HepG2 (cell line): Measurements from ENCODE around the gene ZBTB8B. TPM values are rescaled to one million over a fixed set of nuclear protein-coding genes. Genes with fewer than 3 reads are reported as not detected.

ENCODE experiments used
- ATAC-seq: fragments of 200-7000 bp; cut with Tn5 transposase; 3 replicates; pipeline ENCODE4 v1.9.1; 2020; ENCODE audit warnings: mild to moderate bottlenecking, moderate library complexity
- BruUV-seq: library from RNA; stranded (reverse); fragments of 400-500 nt; replicated peaks from 2 replicates; lab custom pipeline; 2021; lab: Mats Ljungman, UMichigan
- CTCF ChIA-PET: fragments of 300-600 bp; formaldehyde crosslinking; extraction: SDS; loops from one replicate; lab custom pipeline; 2021; ENCODE audit warnings: low total read pairs, inconsistent platforms, low intra/inter-chr PET ratio; lab: Yijun Ruan, JAX
- POLR2A ChIA-PET: fragments of 350-600 bp; sonication (Branson Sonifier 250); formaldehyde crosslinking; loops from one replicate; lab custom pipeline; 2020; ENCODE audit warnings: antibody characterized with exemption, inconsistent platforms; lab: Yijun Ruan, JAX
- DNase-seq: peaks from one replicate; pipeline ENCODE4 v3.0.0-alpha.2; 2015; ENCODE audit warnings: low spot score
- FAIRE-seq: peaks from 3 replicates; lab custom pipeline; 2011; peaks lifted over from hg19 to GRCh38; lab: Jason Lieb, UNC
- H2AFZ ChIP-seq: one replicate; pipeline ENCODE4 v1.6.1; 2011; ENCODE audit warnings: low read length, inconsistent platforms
- H3K27ac ChIP-seq: fragments of 300-600 bp; 3 replicates; pipeline ENCODE4 v1.8.0; 2011; ENCODE audit warnings: mixed run types, mild to moderate bottlenecking, mixed read lengths, low read length, inconsistent platforms; ENCODE audit not compliant: insufficient read depth; ENCODE audit errors: extremely low read length
- H3K27me3 ChIP-seq, 2 experiments: fragments of 200-600 bp in 1 of 2; 2 replicates in 1 of 2; 3 replicates in 1 of 2; pipeline versions ENCODE4 v1.6.0 to v1.8.0; 2011; ENCODE audit warnings: low read length in 2 of 2, mild to moderate bottlenecking in 2 of 2, moderate library complexity in 2 of 2, inconsistent platforms in 1 of 2; ENCODE audit not compliant: insufficient read depth in 2 of 2, control insufficient read depth in 1 of 2
- H3K36me3 ChIP-seq, 2 experiments: fragments of 200-600 bp in 1 of 2; replicated peaks in 1 of 2; 2 replicates in 1 of 2; 3 replicates in 1 of 2; pipeline versions ENCODE4 v1.5.1 to v1.8.0; 2011; ENCODE audit warnings: low read length in 2 of 2, inconsistent platforms in 1 of 2; ENCODE audit not compliant: insufficient read depth in 2 of 2, control insufficient read depth in 1 of 2
- H3K4me1 ChIP-seq: 2 replicates; pipeline ENCODE4 v1.5.1; 2012; ENCODE audit warnings: low read length, inconsistent platforms; ENCODE audit not compliant: insufficient read depth
- H3K4me2 ChIP-seq: 2 replicates; pipeline ENCODE4 v1.6.0; 2011; ENCODE audit warnings: low read depth, low read length, inconsistent platforms
- H3K4me3 ChIP-seq, 3 experiments: fragments of 200-600 bp in 1 of 3; sonication (generic), shearing (Covaris generic) in 1 of 3; replicated peaks in 1 of 3; 2 replicates each; pipeline ENCODE4 v1.5.1; 2011 to 2016; ENCODE audit warnings: low read length in 3 of 3, inconsistent platforms in 2 of 3, low read depth in 2 of 3, mild to moderate bottlenecking in 2 of 3, control low read depth in 1 of 3, mixed read lengths in 1 of 3; ENCODE audit not compliant: insufficient read depth in 1 of 3
- H3K79me2 ChIP-seq: one replicate; pipeline ENCODE4 v1.6.1; 2011; ENCODE audit warnings: low read length, inconsistent platforms; ENCODE audit not compliant: insufficient read depth
- H3K9ac ChIP-seq: 2 replicates; pipeline ENCODE4 v1.6.0; 2011; ENCODE audit warnings: mild to moderate bottlenecking, low read depth, low read length, inconsistent platforms; ENCODE audit not compliant: insufficient read depth
- H3K9me3 ChIP-seq: 2 replicates; pipeline ENCODE4 v1.5.1; 2012; ENCODE audit warnings: mild to moderate bottlenecking, low read length
- H4K20me1 ChIP-seq: 2 replicates; pipeline ENCODE4 v1.6.0; 2011; ENCODE audit warnings: inconsistent platforms, mild to moderate bottlenecking, low read length, moderate library complexity; ENCODE audit not compliant: insufficient read depth
- BCL6 ChIP-seq: IDR thresholded peaks from 2 replicates; pipeline ENCODE4 v1.6.1; 2016; ENCODE audit warnings: missing genetic modification reagents, missing compliant biosample characterization
- EZH2 ChIP-seq: conservative IDR thresholded peaks from 2 replicates; pipeline ENCODE4 v1.6.1; 2012; ENCODE audit warnings: mild to moderate bottlenecking, low read depth, low read length, moderate library complexity
- FOSL1 ChIP-seq: sonication (generic); formaldehyde crosslinking; IDR thresholded peaks from 2 replicates; pipeline ENCODE4 v1.9.0; 2021; ENCODE audit warnings: missing genetic modification reagents, borderline replicate concordance
- GFI1 ChIP-seq: sonication (generic); formaldehyde crosslinking; IDR thresholded peaks from 2 replicates; pipeline ENCODE4 v1.5.0; 2020; ENCODE audit warnings: missing genetic modification reagents, mild to moderate bottlenecking, borderline replicate concordance
- KLF12 ChIP-seq: sonication (generic); formaldehyde crosslinking; IDR thresholded peaks from 2 replicates; pipeline ENCODE4 v1.4.0; 2020; ENCODE audit warnings: missing genetic modification reagents, borderline replicate concordance
- LRRFIP1 ChIP-seq: sonication (generic); formaldehyde crosslinking; conservative IDR thresholded peaks from 2 replicates; pipeline ENCODE4 v1.4.0; 2020; ENCODE audit warnings: missing genetic modification reagents
- MBNL3 ChIP-seq: fragments of 250-450 bp; sonication (Bioruptor Pico); conservative IDR thresholded peaks from 2 replicates; pipeline ENCODE4 v1.8.0; 2022; ENCODE audit warnings: mild to moderate bottlenecking, inconsistent platforms
- SCMH1 ChIP-seq: sonication (generic); formaldehyde crosslinking; IDR thresholded peaks from 2 replicates; pipeline ENCODE4 v1.9.0; 2021; ENCODE audit warnings: missing genetic modification reagents, mild to moderate bottlenecking, borderline replicate concordance
- SOX13 ChIP-seq, 3 experiments: fragments of 450-650 bp in 1 of 3; sonication (generic) in 1 of 3; formaldehyde crosslinking in 1 of 3; IDR thresholded peaks in 2 of 3; conservative IDR thresholded peaks in 1 of 3; 2 replicates each; pipeline versions ENCODE4 v1.5.0 to v1.6.1; 2016 to 2020; ENCODE audit warnings: antibody characterized with exemption in 1 of 3, mild to moderate bottlenecking in 1 of 3, missing compliant biosample characterization in 1 of 3, missing genetic modification reagents in 1 of 3, moderate library complexity in 1 of 3
- SOX5 ChIP-seq: IDR thresholded peaks from 2 replicates; pipeline ENCODE4 v1.6.1; 2016; ENCODE audit warnings: borderline replicate concordance
- SOX6 ChIP-seq, 2 experiments: fragments of 450-650 bp in 1 of 2; sonication (generic) in 1 of 2; formaldehyde crosslinking in 1 of 2; IDR thresholded peaks; 2 replicates each; pipeline versions ENCODE4 v1.4.0 to v1.6.1; 2017 to 2020; ENCODE audit warnings: antibody characterized with exemption in 1 of 2, mild to moderate bottlenecking in 1 of 2, missing genetic modification reagents in 1 of 2
- ZNF281 ChIP-seq: sonication (generic); formaldehyde crosslinking; IDR thresholded peaks from 2 replicates; pipeline ENCODE4 v1.4.0; 2020; ENCODE audit warnings: missing genetic modification reagents, borderline replicate concordance
- ZNF788 ChIP-seq: sonication (generic); formaldehyde crosslinking; IDR thresholded peaks from 2 replicates; pipeline ENCODE4 v1.5.0; 2020; ENCODE audit warnings: mild to moderate bottlenecking, missing genetic modification reagents, borderline replicate concordance
- ZNF792 ChIP-seq: IDR thresholded peaks from 2 replicates; pipeline ENCODE4 v1.6.1; 2016
- WGBS: methylation state at CpG from one replicate; pipeline ENCODE4 v1.1.6; 2017; ENCODE audit warnings: low lambda C conversion rate; 5-methylcytosine and 5-hydroxymethylcytosine counted together
- in situ Hi-C: cut with HindIII; loops from 2 replicates; pipeline ENCODE4 v1.10.0; 2017; ENCODE audit warnings: low pct_unique_long_range_greater_than_20kb; ENCODE audit not compliant: extremely low pct_ligation_motif_present
- intact Hi-C: fragments of 100-400 bp; cut with micrococcal nuclease; formaldehyde crosslinking; loops from one replicate; pipeline ENCODE4 v1.10.0; 2022; ENCODE audit not compliant: unreplicated experiment
- polyA plus RNA-seq, 8 experiments: library from polyadenylated mRNA; depleted of rRNA in 3 of 8; stranded (reverse) in 7 of 8; unstranded in 1 of 8; fragments of >200 nt; fragmentation: Illumina TruSeq in 4 of 8; extraction: Trizol in 4 of 8; gene quantifications; 2 replicates each; pipeline versions ENCODE4 v1.2.1 to v1.2.3, GENCODE V29; 2011 to 2016; ENCODE audit warnings: low read depth in 4 of 8, missing spikeins in 1 of 8, mixed read lengths in 1 of 8; ENCODE audit not compliant: insufficient read depth in 1 of 8
- total RNA-seq, 5 experiments: library from RNA; depleted of rRNA; stranded (reverse); fragments of >200 nt; fragmentation: Illumina TruSeq; extraction: Trizol; gene quantifications; 2 replicates each; pipeline ENCODE4 v1.2.3, GENCODE V29; 2016; ENCODE audit warnings: low read depth in 1 of 5

ZBTB8B gene
- total and polyA plus RNA-seq, 2 of the 13 experiments (the other 11 are each of a cell fraction or from before 2014, with no cell fraction given), result under 0.01 to 0.02 TPM

GRCh38 chr1:32454726-32455125 lies 10.1 kb upstream of the ZBTB8B start:
- ATAC-seq (no peak), DNase-seq (peak; percentile 35), FAIRE-seq (no peak)
- Histone ChIP-seq H3K27ac (no peak overlapping the region), H3K4me2 (no peak overlapping the region), H3K4me1 (peaks cover 6% of the 10 kb centered on the region; the same call in 1 of the 2 replicates), H2AFZ (no peak overlapping the region), H3K27me3 (peaks cover 1 to 6% of the 10 kb centered on the region in 2 experiments; a peak in 2 of 5 replicates), H3K4me3 (no peak overlapping the region), H4K20me1 (no peaks in the 10 kb centered on the region), H3K9ac (no peak overlapping the region), H3K79me2 (no peaks in the 10 kb centered on the region), H3K36me3 (no peaks in the 10 kb centered on the region), H3K9me3 (peaks cover 9% of the 10 kb centered on the region; the same call in 1 of the 2 replicates)
- no peak for TF ChIP-seq SOX13 (IDR thresholded peaks at IDR 0.05)
- peak in 1 of 2 experiments; percentile 79; a peak in 2 of 4 replicates for TF ChIP-seq SOX13 (CRISPR knock-in tag; conservative IDR thresholded peaks at IDR 0.05 in 1 of 2, IDR thresholded peaks at IDR 0.05 in 1 of 2)
- no peak for TF ChIP-seq ZNF792
- TF ChIP-seq FOSL1 (CRISPR knock-in tag), result no peak
- TF ChIP-seq ZNF788 (CRISPR knock-in tag), result no peak
- TF ChIP-seq EZH2, result no peak
- peak; percentile 31; the same call in 1 of the 2 replicates for TF ChIP-seq BCL6 (CRISPR knock-in tag)
- no peak for TF ChIP-seq MBNL3 (CRISPR knock-in tag)
- no peak for TF ChIP-seq LRRFIP1 (CRISPR knock-in tag)
- no peak for TF ChIP-seq KLF12 (CRISPR knock-in tag)
- no peak for TF ChIP-seq SOX6 (IDR thresholded peaks at IDR 0.05)
- TF ChIP-seq SOX6 (CRISPR knock-in tag; IDR thresholded peaks at IDR 0.05), result peak; percentile 33; the same call in 1 of the 2 replicates
- TF ChIP-seq ZNF281 (CRISPR knock-in tag), result peak; percentile 68
- no peak for TF ChIP-seq GFI1 (CRISPR knock-in tag)
- TF ChIP-seq SOX5 (CRISPR knock-in tag), result peak; percentile 61; the same call in 1 of the 2 replicates
- TF ChIP-seq SCMH1 (CRISPR knock-in tag), result no peak
- in situ Hi-C loops (no loop called here), intact Hi-C loops (no loop called here)
- BruUV-seq, result no TSS peak
- POLR2A ChIA-PET, result no interaction called here
- CTCF ChIA-PET, result no interaction called here
- WGBS, result 13% methylated on average over 1 of the region's 1 CpG
